GM12878 (cell line): Measurements from ENCODE around the gene HSP90AB1.

Experiments used
- BCL11A ChIP-seq: IDR thresholded peaks from 2 replicates; pipeline ENCODE4 v1.6.1; 2011; ENCODE audit warnings: low read depth, low read length
- CHD2 ChIP-seq: IDR thresholded peaks from 2 replicates; pipeline ENCODE4 v1.6.1; 2011; ENCODE audit warnings: low read depth, low read length, improper control_type of control experiment, borderline replicate concordance
- EZH2 ChIP-seq: IDR thresholded peaks from 2 replicates; pipeline ENCODE4 v1.6.1; 2012; ENCODE audit warnings: low read depth, mild to moderate bottlenecking, control low read depth, inconsistent platforms, low read length, borderline replicate concordance; ENCODE audit not compliant: control insufficient read depth
- FOXM1 ChIP-seq: IDR thresholded peaks from 2 replicates; pipeline ENCODE4 v1.6.1; 2012; ENCODE audit warnings: low read depth, mild to moderate bottlenecking, inconsistent platforms, low read length, moderate library complexity
- REST ChIP-seq: IDR thresholded peaks from 2 replicates; pipeline ENCODE4 v1.6.1; 2012; ENCODE audit warnings: mild to moderate bottlenecking, low read depth, low read length
- SIN3A ChIP-seq: IDR thresholded peaks from 2 replicates; pipeline ENCODE4 v1.6.1; 2012; ENCODE audit warnings: low read depth, low read length, improper control_type of control experiment
- SRF ChIP-seq, 2 experiments: IDR thresholded peaks; 2 replicates each; pipeline ENCODE4 v1.6.1; 2011; ENCODE audit warnings: low read depth in 2 of 2, low read length in 2 of 2, mild to moderate bottlenecking in 1 of 2, moderate library complexity in 1 of 2
- ZBTB4 ChIP-seq: fragments of 450-650 bp; formaldehyde crosslinking; IDR thresholded peaks from 2 replicates; pipeline ENCODE4 v1.4.0; 2022; ENCODE audit warnings: mild to moderate bottlenecking, moderate library complexity
- ZNF24 ChIP-seq: fragments of 450-650 bp; IDR thresholded peaks from 2 replicates; pipeline ENCODE4 v1.6.1; 2017; ENCODE audit warnings: antibody characterized with exemption, mild to moderate bottlenecking
- TF ChIP-seq, protein P1 (sequence below), 3 experiments: IDR thresholded peaks in 2 of 3; conservative IDR thresholded peaks in 1 of 3; 2 replicates each; pipeline ENCODE4 v1.5.1; 2011; ENCODE audit warnings: low read depth in 3 of 3, low read length in 3 of 3, mild to moderate bottlenecking in 3 of 3, control low read depth in 2 of 3, moderate library complexity in 2 of 3, inconsistent platforms in 1 of 3, mixed read lengths in 1 of 3; ENCODE audit not compliant: control insufficient read depth in 2 of 3, insufficient read depth in 1 of 3; ENCODE audit errors: extremely low read depth in 1 of 3

DNA sequence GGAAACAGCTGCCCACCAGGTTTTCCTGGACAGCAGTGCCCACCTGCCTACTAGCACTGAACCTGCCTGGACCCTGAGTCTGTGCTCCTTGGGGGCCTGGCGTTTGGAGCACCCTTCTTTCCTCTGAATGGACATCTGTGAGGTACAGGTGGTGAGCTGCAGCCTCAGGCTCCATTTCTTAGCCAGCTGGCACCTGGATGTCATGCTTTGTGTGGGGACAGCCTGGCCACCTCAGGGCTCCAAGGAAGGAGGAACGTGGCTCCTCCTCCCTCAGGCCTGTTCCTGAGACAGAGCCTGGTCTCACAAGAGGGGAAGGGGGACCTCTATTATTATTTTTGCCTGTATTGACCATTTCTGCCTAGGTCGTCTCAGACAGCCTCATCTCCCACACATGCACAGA lies 31.4 kb downstream of the HSP90AB1 start:
- TF ChIP-seq FOXM1 (no peak), CHD2 (no peak), SIN3A (no peak), REST (no peak), EZH2 (no peak), ZBTB4 (no peak), SRF (IDR thresholded peaks at IDR 0.05; ENCODE audit: low read depth in 2 of 2, low read length in 2 of 2) (no peak), ZNF24 (no peak), BCL11A (no peak)
- TF ChIP-seq, protein P1, sequence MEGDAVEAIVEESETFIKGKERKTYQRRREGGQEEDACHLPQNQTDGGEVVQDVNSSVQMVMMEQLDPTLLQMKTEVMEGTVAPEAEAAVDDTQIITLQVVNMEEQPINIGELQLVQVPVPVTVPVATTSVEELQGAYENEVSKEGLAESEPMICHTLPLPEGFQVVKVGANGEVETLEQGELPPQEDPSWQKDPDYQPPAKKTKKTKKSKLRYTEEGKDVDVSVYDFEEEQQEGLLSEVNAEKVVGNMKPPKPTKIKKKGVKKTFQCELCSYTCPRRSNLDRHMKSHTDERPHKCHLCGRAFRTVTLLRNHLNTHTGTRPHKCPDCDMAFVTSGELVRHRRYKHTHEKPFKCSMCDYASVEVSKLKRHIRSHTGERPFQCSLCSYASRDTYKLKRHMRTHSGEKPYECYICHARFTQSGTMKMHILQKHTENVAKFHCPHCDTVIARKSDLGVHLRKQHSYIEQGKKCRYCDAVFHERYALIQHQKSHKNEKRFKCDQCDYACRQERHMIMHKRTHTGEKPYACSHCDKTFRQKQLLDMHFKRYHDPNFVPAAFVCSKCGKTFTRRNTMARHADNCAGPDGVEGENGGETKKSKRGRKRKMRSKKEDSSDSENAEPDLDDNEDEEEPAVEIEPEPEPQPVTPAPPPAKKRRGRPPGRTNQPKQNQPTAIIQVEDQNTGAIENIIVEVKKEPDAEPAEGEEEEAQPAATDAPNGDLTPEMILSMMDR (IDR thresholded peaks at IDR 0.05 in 2 of 3, conservative IDR thresholded peaks at IDR 0.05 in 1 of 3; ENCODE audit: control insufficient read depth in 2 of 3, extremely low read depth in 1 of 3, insufficient read depth in 1 of 3, low read depth in 3 of 3, low read length in 3 of 3) = no peak
